ENCODE results near the gene KAT14.
"Not testable (repeated sequence)": the region's sequence is repeated elsewhere in the genome, so short reads cannot be mapped to it uniquely, and the experiment has no call there.

KAT14 gene

DNA sequence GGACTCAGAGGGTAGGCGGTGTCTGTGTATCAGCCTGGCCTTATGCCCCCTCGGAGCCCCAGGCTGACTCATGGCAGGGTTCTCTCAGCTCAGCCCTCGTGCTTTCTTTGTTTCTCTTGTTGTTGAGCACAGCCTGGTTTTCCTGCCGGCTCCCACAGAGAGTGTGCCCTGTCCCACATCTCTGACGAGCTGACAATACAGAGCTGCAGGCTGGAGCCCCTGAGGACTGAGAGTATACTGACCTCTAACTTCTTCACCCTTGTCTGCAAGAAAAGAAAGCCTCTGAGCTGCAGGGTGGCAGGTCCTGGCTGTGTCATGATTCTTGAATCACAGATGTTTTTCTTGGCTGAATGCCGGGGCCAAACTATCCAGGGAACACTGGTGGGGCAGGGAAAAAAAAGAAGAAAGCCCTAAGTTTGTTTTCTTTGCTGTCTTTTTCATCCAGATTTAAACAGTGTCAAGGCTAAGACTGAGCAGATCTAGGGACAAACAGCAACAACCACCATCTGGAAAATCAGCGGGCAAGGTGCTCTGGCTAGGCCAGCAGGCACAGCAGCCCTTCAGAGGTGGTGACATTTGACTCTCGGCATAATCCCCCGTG is 87.4 kb downstream of the KAT14 start:
- DNase-seq (ENCODE audit: low read depth) = no peak

DNA sequence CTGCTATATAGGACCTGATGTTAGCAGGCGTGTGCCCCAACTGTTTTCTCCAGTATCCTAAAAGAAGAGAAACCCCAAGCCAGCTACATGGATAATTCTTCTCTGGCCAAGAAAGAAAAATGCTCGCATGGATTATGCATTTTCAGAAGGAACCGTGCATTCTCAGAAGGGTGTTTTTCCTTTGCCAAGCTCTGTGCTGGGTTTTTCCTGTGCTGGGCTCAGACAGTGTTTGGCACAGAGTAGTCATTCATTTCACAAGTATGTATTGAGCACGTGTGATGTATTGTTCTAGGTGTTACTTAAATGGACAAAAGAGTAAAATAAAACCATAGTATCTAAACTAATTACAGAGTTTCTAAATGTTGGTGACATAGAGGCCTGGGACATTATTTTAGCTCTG is 88.0 kb downstream of the KAT14 start:
- no peak for DNase-seq (ENCODE audit: low read depth)

DNA sequence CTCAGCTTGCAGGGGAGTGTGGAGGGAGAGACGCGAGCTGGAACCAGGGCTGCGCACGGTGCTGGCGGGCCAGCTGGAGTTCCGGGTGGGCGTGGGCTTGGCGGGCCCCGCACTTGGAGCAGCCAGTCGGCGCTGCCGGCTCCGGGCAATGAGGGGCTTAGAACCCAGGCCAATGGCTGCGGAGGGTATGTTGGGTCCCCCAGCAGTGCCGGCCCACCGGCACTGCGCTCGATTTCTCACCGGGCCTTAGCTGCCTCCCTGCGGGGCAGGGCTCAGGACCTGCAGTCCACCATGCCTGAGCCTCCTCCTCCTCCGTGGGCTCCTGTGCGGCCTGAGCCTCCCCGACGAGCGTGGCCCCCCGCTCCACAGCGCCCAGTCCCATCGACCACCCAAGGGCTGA is 89.1 kb downstream of the KAT14 start:
- not testable (repeated sequence) for DNase-seq (ENCODE audit: low read depth)

- DNase-seq (ENCODE audit: low read depth) = no peak
Measured at GRCh38 chr20:18233408-18233943, 95.8 kb downstream of the KAT14 start.
